ENCODE measurements around the gene SS18L1. TPM values are rescaled to one million over a fixed set of nuclear protein-coding genes. Genes with fewer than 3 reads are reported as not detected.
A peak's percentile ranks its signal among the peaks of the same experiment; 100 is the strongest.

SS18L1 gene
- total RNA-seq, 6 experiments from 2014 or later, result 14.1 to 26.5 (median 23.7) TPM

DNA sequence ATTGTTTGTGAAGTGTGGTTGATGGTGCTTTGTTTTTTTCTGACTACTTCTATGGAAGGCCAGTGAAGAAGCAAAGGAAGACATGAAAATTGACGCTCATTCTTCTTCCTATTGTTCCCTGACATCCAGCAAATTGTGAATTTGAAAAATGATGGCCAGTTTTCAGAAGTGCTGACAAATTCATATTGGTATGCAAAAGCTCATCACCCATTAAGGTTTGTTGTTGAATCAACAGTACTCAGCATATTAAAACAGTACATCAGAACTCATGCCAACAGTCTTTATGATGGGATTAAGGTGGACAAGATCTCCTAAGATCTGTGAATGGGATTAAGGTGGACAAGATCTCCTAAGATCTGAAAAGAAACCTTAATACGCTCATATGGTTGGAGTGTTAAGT lies 38.2 kb downstream of the SS18L1 start:
- Histone ChIP-seq H3K4me3 (peak overlapping the region in 2 of 3 donors; percentile 86 to 93), H3K4me1 (peaks cover 0 to 66% (median 13%) of the 10 kb centered on the region in 4 donors), H3K36me3 (no peaks in the 10 kb centered on the region), H3K27ac (peak overlapping the region; percentile 95 to 98 (median 97)), H3K9me3 (no peaks in the 10 kb centered on the region), H3K27me3 (no peaks in the 10 kb centered on the region)
- intact Hi-C loops (cut with DNase I), result no loop called here
- ATAC-seq (no peak), DNase-seq (no peak)
- 78% methylated on average over 2 of the region's 2 CpGs for WGBS (ENCODE audit: insufficient coverage, low coverage, low lambda C conversion rate, missing lambda C conversion rate)
- TF ChIP-seq, protein P1, sequence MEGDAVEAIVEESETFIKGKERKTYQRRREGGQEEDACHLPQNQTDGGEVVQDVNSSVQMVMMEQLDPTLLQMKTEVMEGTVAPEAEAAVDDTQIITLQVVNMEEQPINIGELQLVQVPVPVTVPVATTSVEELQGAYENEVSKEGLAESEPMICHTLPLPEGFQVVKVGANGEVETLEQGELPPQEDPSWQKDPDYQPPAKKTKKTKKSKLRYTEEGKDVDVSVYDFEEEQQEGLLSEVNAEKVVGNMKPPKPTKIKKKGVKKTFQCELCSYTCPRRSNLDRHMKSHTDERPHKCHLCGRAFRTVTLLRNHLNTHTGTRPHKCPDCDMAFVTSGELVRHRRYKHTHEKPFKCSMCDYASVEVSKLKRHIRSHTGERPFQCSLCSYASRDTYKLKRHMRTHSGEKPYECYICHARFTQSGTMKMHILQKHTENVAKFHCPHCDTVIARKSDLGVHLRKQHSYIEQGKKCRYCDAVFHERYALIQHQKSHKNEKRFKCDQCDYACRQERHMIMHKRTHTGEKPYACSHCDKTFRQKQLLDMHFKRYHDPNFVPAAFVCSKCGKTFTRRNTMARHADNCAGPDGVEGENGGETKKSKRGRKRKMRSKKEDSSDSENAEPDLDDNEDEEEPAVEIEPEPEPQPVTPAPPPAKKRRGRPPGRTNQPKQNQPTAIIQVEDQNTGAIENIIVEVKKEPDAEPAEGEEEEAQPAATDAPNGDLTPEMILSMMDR (IDR thresholded peaks at IDR 0.05), result no peak
- no peak for TF ChIP-seq POLR2A (IDR thresholded peaks at IDR 0.05)

DNA sequence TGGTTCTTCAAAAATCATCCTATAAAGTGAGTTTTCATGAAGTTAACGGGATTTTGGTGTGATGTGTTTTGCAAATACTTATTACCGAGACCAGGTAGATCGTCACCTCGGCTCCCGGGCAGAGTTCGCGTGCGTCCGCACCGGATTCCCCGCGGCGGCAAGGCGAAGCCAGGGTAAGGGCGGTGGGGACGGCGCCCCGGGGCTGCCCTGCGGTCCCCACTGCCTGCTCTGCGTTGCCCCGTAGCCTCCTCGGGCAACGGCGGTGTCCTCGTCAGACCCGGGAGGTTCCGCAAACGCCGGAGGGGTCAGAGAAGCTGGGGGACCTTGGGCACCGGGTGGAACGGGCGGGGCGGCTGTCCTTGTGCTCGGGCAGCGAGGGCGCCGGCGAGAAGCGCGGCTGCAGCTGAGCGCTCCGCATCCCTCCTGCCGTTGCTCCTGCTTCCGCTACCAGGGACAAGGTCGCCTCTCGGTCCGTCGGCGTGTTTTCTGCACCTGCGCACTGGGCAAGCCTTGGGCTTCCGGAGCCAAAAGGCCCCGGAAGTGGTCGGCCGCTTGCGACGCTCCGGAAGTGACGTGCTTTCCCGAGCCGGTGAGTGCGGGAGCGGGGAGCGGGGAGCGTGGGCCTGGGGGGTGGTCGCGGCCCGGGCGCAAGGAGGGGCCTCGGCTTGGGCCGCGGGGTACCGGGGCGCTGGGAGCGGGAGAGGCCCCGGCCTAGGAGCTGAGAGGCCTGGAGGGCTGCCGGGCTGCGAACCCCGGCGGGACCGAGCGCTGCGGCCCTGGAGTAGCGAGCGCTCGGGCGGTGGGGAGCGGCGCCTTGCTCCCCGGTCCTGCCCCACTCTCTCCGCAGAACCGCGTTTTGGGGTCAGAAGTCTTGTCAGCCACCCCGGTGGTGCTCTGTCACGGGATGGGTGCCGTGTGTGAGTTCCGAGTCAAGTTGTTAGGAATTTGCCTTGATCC lies 39.2 kb downstream of the SS18L1 start, which contains the start of gene MTG2:
TSS of gene MTG2 (plus strand) at position 560 of the 957 bp plus-strand sequence. CDS start 10,393 bp downstream, outside the sequence.
- H3K4me1 ChIP-seq, result peaks cover 0 to 67% (median 17%) of the 10 kb centered on the region in 4 donors
- TF ChIP-seq, protein P1 (IDR thresholded peaks at IDR 0.05), result no peak
- TF ChIP-seq POLR2A (IDR thresholded peaks at IDR 0.05), result peak; percentile 98
- DNase-seq, result peak; percentile 97
- H3K4me3 ChIP-seq, result peak within 1 kb of the TSS; percentile 86 to 95 (median 93)
- H3K9me3 ChIP-seq, result no peaks in the 10 kb centered on the region
- H3K27me3 ChIP-seq, result no peaks in the 10 kb centered on the region
- intact Hi-C loops (cut with DNase I), result no loop called here
- ATAC-seq, result peak; percentile 61 to 75 (median 70)
- no peaks in the 10 kb centered on the region for H3K36me3 ChIP-seq
- H3K27ac ChIP-seq, result peak within 1 kb of the TSS; percentile 95 to 98 (median 97)
- 0% methylated on average over 21 of the region's 96 CpGs for WGBS (ENCODE audit: insufficient coverage, low coverage, low lambda C conversion rate, missing lambda C conversion rate)

DNA sequence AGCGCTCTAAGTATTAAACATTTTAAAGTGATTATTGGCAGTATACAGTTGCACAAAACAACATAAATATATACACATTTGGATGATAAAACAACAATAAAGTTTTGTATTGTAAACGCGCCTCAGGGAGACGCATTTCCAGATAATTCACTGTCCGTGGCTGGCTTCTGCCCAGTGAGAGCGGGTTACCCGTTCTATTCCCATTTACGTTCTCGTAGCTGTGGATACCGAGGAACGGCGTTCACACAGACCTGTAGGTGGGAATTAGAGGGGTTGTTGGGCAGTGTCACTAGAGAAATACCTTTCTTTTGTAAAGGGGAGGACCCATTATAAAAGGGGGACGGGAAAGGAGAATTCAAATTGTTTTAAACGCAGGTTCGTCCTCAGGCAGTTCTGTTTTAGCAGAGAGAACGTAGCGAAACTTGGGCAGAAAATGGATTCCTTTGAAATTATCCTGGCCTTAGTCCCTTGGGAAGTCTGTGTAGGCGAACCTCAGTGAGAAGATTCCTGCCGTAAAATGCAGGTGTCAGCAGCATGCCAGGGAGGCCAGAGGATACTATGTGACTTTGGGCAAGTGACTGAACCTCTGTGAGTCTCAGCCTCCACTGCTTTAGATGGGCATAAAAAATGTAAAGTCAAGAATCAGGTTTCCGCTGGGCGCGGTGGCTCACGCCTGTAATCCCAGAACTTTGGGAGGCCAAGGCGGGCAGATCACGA lies 40.0 kb downstream of the SS18L1 start:
- Histone ChIP-seq H3K27me3 (no peaks in the 10 kb centered on the region), H3K9me3 (no peaks in the 10 kb centered on the region), H3K4me3 (peak overlapping the region; percentile 86 to 95 (median 93)), H3K27ac (peak overlapping the region; percentile 95 to 98 (median 97)), H3K36me3 (no peaks in the 10 kb centered on the region), H3K4me1 (peaks cover 0 to 64% (median 18%) of the 10 kb centered on the region in 4 donors)
- DNase-seq, result peak in 2 of 3 donors; percentile 6 to 31
- TF ChIP-seq, protein P1 (IDR thresholded peaks at IDR 0.05), result no peak
- TF ChIP-seq POLR2A (IDR thresholded peaks at IDR 0.05), result no peak
- no peak for ATAC-seq
- intact Hi-C loops (cut with DNase I), result no loop called here
- 23% methylated on average over 25 of the region's 25 CpGs for WGBS (ENCODE audit: insufficient coverage, low coverage, low lambda C conversion rate, missing lambda C conversion rate)

DNA sequence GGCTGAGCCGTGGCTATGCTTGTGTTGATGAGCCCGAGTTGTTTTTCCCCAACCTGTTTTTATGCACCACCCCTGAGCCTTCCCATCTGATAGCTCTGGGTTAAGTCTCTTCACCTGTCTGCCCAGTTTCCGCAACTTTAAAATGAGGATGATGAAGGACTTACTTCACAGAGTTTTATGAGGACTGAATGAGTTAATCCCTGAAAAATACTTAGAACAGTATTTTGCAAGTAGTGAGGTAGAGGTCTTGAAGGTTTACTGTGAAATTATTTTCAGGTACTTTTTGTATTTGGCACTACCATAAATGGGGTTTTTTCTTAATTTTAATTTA lies 42.5 kb downstream of the SS18L1 start:
- 78% methylated on average over 1 of the region's 3 CpGs for WGBS (ENCODE audit: insufficient coverage, low coverage, low lambda C conversion rate, missing lambda C conversion rate)
- no peaks in the 10 kb centered on the region for H3K9me3 ChIP-seq
- peaks cover 0 to 7% (median under 1%) of the 10 kb centered on the region in 4 donors for H3K36me3 ChIP-seq
- ATAC-seq, result no peak
- TF ChIP-seq, protein P1 (IDR thresholded peaks at IDR 0.05), result no peak
- TF ChIP-seq POLR2A (IDR thresholded peaks at IDR 0.05), result no peak
- no peaks in the 10 kb centered on the region for H3K27me3 ChIP-seq
- peak overlapping the region; percentile 54 to 77 (median 56) for H3K27ac ChIP-seq
- H3K4me1 ChIP-seq, result peaks cover 0 to 54% (median 16%) of the 10 kb centered on the region in 4 donors
- no peak for DNase-seq
- H3K4me3 ChIP-seq, result peak overlapping the region in 2 of 3 donors; percentile 5 to 9
- intact Hi-C loops (cut with DNase I), result no loop called here

Measured in right lobe of liver (tissue), 6 donors.